GM06990 (cell line): ENCODE data around the gene PCNT.
A peak's percentile ranks its signal among the peaks of the same experiment; 100 is the strongest.

Experiments
- DNase-seq: peaks from one replicate; pipeline ENCODE4 v3.0.0-alpha.2; 2011; ENCODE audit not compliant: insufficient read length; ENCODE audit errors: extremely low read depth
- H3K27me3 ChIP-seq: replicated peaks from 2 replicates; pipeline ENCODE4 v1.6.0; 2011; ENCODE audit warnings: low read length; ENCODE audit not compliant: control insufficient read depth, insufficient read depth
- H3K36me3 ChIP-seq: 2 replicates; pipeline ENCODE4 v1.5.1; 2011; ENCODE audit warnings: low read length; ENCODE audit not compliant: control insufficient read depth, insufficient read depth
- H3K4me3 ChIP-seq: replicated peaks from 2 replicates; pipeline ENCODE4 v1.5.1; 2011; ENCODE audit warnings: low read depth, mild to moderate bottlenecking, control low read depth, low read length
- CTCF ChIP-seq: IDR thresholded peaks from 2 replicates; pipeline ENCODE4 v1.5.1; 2011; ENCODE audit warnings: low read length, control low read depth, mild to moderate bottlenecking, inconsistent platforms; ENCODE audit not compliant: insufficient read depth, poor library complexity, severe bottlenecking

Gene PCNT

GRCh38 chr21:46455575-46456385 is 131.8 kb downstream of the PCNT start:
- TF ChIP-seq CTCF: no peak
- Histone ChIP-seq H3K4me3 (no peak overlapping the region), H3K27me3 (no peaks in the 10 kb centered on the region), H3K36me3 (peaks cover 4% of the 10 kb centered on the region)
- no peak for DNase-seq

- Histone ChIP-seq H3K4me3 (no peak overlapping the region), H3K27me3 (no peaks in the 10 kb centered on the region), H3K36me3 (peaks cover 4% of the 10 kb centered on the region)
- DNase-seq: no peak
- TF ChIP-seq CTCF: no peak
Observed at GRCh38 chr21:46456750-46457149, 132.8 kb downstream of the PCNT start.

- Histone ChIP-seq H3K4me3 (peak overlapping the region; percentile 92), H3K36me3 (peaks cover 4% of the 10 kb centered on the region), H3K27me3 (no peaks in the 10 kb centered on the region)
- no peak for DNase-seq
- no peak for TF ChIP-seq CTCF
Observed at GRCh38 chr21:46457801-46458314, 133.9 kb downstream of the PCNT start.

- Histone ChIP-seq H3K27me3 (no peaks in the 10 kb centered on the region), H3K4me3 (peak within 1 kb of the TSS; percentile 92), H3K36me3 (peaks cover 4% of the 10 kb centered on the region)
- peak; percentile 99 for DNase-seq
- no peak for TF ChIP-seq CTCF
Observed at GRCh38 chr21:46458315-46459023, 134.5 kb downstream of the PCNT start, which contains the start of gene DIP2A. Gene DIP2A, plus strand, starts transcription at chr21:46458891. Its CDS starts 241 bp downstream, at chr21:46459132.

- DNase-seq: no peak
- peak overlapping the region; percentile 83 for H3K4me3 ChIP-seq
- peaks cover 4% of the 10 kb centered on the region for H3K36me3 ChIP-seq
- H3K27me3 ChIP-seq: no peaks in the 10 kb centered on the region
- no peak for TF ChIP-seq CTCF
Observed at GRCh38 chr21:46459024-46459355, 135.0 kb downstream of the PCNT start.
